Mammary epithelial cell (primary cell): ENCODE results near the gene TMPRSS13.

Source experiments
- EZH2 ChIP-seq: IDR thresholded peaks from 2 replicates; pipeline ENCODE4 v1.6.1; 2012; ENCODE audit warnings: low read length, inconsistent platforms, borderline replicate concordance
- TF ChIP-seq, protein P1 (sequence below), 2 donors: IDR thresholded peaks in 1 of 2; conservative IDR thresholded peaks in 1 of 2; 2 replicates each; pipeline ENCODE4 v1.5.1; 2011 to 2012; ENCODE audit warnings: inconsistent platforms in 2 of 2, low read length in 2 of 2, mild to moderate bottlenecking in 2 of 2, control low read depth in 1 of 2, low read depth in 1 of 2; ENCODE audit not compliant: insufficient read depth in 1 of 2; ENCODE audit errors: extremely low read depth in 1 of 2

DNA sequence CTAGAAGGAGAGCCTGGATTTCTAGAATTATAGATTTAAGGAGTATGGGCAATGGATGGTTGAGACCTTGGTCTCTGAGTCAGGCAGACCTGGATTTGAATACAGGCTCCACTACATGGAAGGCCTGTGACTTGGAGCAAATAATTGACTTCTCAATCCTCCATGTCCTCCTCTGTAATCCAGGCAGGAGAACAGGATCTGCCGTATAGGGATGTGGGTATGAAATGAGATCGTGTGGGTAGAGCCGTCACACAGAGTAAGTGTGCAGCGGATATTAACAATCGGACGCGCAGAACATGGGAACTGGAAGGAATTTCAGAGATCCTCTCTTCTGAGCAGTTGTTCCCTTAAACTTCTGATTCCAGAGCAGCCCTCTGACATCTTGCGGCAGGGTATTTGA, 11.5 kb upstream of the TMPRSS13 start:
- TF ChIP-seq, protein P1, sequence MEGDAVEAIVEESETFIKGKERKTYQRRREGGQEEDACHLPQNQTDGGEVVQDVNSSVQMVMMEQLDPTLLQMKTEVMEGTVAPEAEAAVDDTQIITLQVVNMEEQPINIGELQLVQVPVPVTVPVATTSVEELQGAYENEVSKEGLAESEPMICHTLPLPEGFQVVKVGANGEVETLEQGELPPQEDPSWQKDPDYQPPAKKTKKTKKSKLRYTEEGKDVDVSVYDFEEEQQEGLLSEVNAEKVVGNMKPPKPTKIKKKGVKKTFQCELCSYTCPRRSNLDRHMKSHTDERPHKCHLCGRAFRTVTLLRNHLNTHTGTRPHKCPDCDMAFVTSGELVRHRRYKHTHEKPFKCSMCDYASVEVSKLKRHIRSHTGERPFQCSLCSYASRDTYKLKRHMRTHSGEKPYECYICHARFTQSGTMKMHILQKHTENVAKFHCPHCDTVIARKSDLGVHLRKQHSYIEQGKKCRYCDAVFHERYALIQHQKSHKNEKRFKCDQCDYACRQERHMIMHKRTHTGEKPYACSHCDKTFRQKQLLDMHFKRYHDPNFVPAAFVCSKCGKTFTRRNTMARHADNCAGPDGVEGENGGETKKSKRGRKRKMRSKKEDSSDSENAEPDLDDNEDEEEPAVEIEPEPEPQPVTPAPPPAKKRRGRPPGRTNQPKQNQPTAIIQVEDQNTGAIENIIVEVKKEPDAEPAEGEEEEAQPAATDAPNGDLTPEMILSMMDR (conservative IDR thresholded peaks at IDR 0.05 in 1 of 2, IDR thresholded peaks at IDR 0.05 in 1 of 2; ENCODE audit: extremely low read depth in 1 of 2, insufficient read depth in 1 of 2, low read depth in 1 of 2, low read length in 2 of 2), result no peak
- TF ChIP-seq EZH2, result no peak
